ENCODE measurements around the gene CREBRF.

DNA sequence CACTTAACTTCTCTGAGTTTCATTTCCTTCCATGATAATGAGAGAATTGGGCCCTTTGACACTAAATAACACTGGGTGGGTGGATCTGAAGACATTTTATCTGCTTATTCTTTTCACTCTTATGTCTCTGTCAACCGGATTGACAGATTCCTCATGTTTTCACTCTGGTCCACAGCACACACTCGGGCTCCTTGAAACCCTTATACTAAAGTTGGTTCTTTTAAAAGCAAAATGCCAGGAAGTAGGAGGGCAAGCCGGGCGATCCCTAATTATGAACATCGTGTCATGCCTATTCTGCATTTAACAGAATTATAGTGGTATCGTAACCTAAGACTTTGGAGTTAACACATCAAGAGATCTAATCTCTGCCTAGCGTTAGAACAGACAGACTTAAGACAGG, 28.2 kb upstream of the CREBRF start:
- TF ChIP-seq LEF1 (IDR thresholded peaks at IDR 0.05; ENCODE audit: borderline replicate concordance), result no peak
- TF ChIP-seq SUZ12 (IDR thresholded peaks at IDR 0.05), result no peak

Data from HEK293T (cell line).